NCI-H345 treated with DMSO at 0.1 percent for 48 hours (cell line): ENCODE results near the gene OR2A5.
"Not testable (repeated sequence)": the region's sequence is repeated elsewhere in the genome, so short reads cannot be mapped to it uniquely, and the experiment has no call there.

ENCODE experiments used
- DNase-seq: peaks from one replicate; lab custom pipeline; 2025; ENCODE audit not compliant: unreplicated experiment; lab: John Stamatoyannopoulos, UW

Gene OR2A5

GRCh38 chr7:144048648-144049047 lies at the start of gene OR2A5:
TSS of gene OR2A5 (plus strand) at chr7:144048948. CDS start at chr7:144050402, 1,454 bp downstream.
- peak; percentile 83 for DNase-seq

GRCh38 chr7:144000020-144000419 lies 48.7 kb upstream of the OR2A5 start, which contains the start of gene OR6B1:
TSS of gene OR6B1 (plus strand) at chr7:144000320. CDS start at chr7:144003997, 3,677 bp downstream.
- no peak for DNase-seq

GRCh38 chr7:144001543-144001942 lies 47.2 kb upstream of the OR2A5 start:
- no peak for DNase-seq

GRCh38 chr7:144004703-144005102 lies 44.0 kb upstream of the OR2A5 start:
- DNase-seq, result no peak

GRCh38 chr7:144006029-144006691 lies 42.6 kb upstream of the OR2A5 start:
- DNase-seq, result no peak

GRCh38 chr7:144006692-144007042 lies 42.1 kb upstream of the OR2A5 start:
- no peak for DNase-seq

GRCh38 chr7:144009361-144009760 lies 39.4 kb upstream of the OR2A5 start:
- no peak for DNase-seq

- DNase-seq, result not testable (repeated sequence)
These were observed 38.7 kb upstream of the OR2A5 start for GRCh38 chr7:144010061-144010460.

- not testable (repeated sequence) for DNase-seq
These were observed 37.9 kb upstream of the OR2A5 start for GRCh38 chr7:144010821-144011220.

GRCh38 chr7:144011458-144012230 lies 37.1 kb upstream of the OR2A5 start:
- DNase-seq, result no peak

GRCh38 chr7:144018065-144018464 lies 30.7 kb upstream of the OR2A5 start:
- DNase-seq, result no peak

GRCh38 chr7:144019457-144019856 lies 29.3 kb upstream of the OR2A5 start:
- DNase-seq, result no peak

- no peak for DNase-seq
These were observed 28.4 kb upstream of the OR2A5 start for GRCh38 chr7:144020340-144020739.

GRCh38 chr7:144022169-144022568 lies 26.6 kb upstream of the OR2A5 start:
- DNase-seq, result no peak

GRCh38 chr7:144023171-144023827 lies 25.4 kb upstream of the OR2A5 start:
- no peak for DNase-seq

GRCh38 chr7:144024213-144024612 lies 24.5 kb upstream of the OR2A5 start:
- DNase-seq, result no peak

GRCh38 chr7:144026203-144026883 lies 22.4 kb upstream of the OR2A5 start:
- no peak for DNase-seq

- no peak for DNase-seq
These were observed 21.7 kb upstream of the OR2A5 start for GRCh38 chr7:144027070-144027469.

- DNase-seq, result no peak
These were observed 20.8 kb upstream of the OR2A5 start for GRCh38 chr7:144027974-144028373.

GRCh38 chr7:144028547-144028946 lies 20.2 kb upstream of the OR2A5 start:
- no peak for DNase-seq

GRCh38 chr7:144032516-144032915 lies 16.2 kb upstream of the OR2A5 start:
- DNase-seq, result no peak
